SU-DHL-6 (cell line): ENCODE measurements around the gene PTRH1.

Source experiments
- H2AFZ ChIP-seq: fragments of 200-600 bp; sonication (generic); 2 replicates; pipeline ENCODE4 v1.6.1; 2014; ENCODE audit warnings: low read depth, mild to moderate bottlenecking, moderate library complexity, mixed read lengths, antibody characterized with exemption, low read length; ENCODE audit not compliant: severe bottlenecking
- H3F3A ChIP-seq: fragments of 200-600 bp; shearing (Covaris generic); 2 replicates; pipeline ENCODE4 v1.6.0; 2016; ENCODE audit warnings: antibody characterized with exemption, mild to moderate bottlenecking; ENCODE audit not compliant: insufficient read depth
- H3K27ac ChIP-seq: fragments of 200-600 bp; sonication (generic); 2 replicates; pipeline ENCODE4 v1.5.1; 2016; ENCODE audit warnings: low read depth, mild to moderate bottlenecking, low read length, moderate library complexity, mixed read lengths
- H3K27me3 ChIP-seq: fragments of 200-600 bp; sonication (generic), shearing (Covaris generic); 2 replicates; pipeline ENCODE4 v1.6.0; 2014; ENCODE audit warnings: mild to moderate bottlenecking, low read length
- H3K36me3 ChIP-seq: fragments of 200-600 bp; sonication (generic); 2 replicates; pipeline ENCODE4 v1.6.1; 2014; ENCODE audit warnings: mild to moderate bottlenecking, low read length, mixed read lengths
- H3K4me2 ChIP-seq: fragments of 300-600, 200-600 bp; shearing (Covaris generic), sonication (generic); 2 replicates; pipeline ENCODE4 v1.6.0; 2014; ENCODE audit warnings: low read length, low read depth, mild to moderate bottlenecking; ENCODE audit not compliant: poor library complexity, severe bottlenecking
- H3K4me3 ChIP-seq: fragments of 200-600 bp; sonication (generic); 2 replicates; pipeline ENCODE4 v1.5.1; 2014; ENCODE audit warnings: antibody characterized with exemption, low read length, mild to moderate bottlenecking, mixed read lengths; ENCODE audit not compliant: insufficient read depth, poor library complexity, severe bottlenecking
- H3K79me2 ChIP-seq: fragments of 200-600 bp; sonication (generic); 2 replicates; pipeline ENCODE4 v1.6.1; 2014; ENCODE audit warnings: mild to moderate bottlenecking, low read length, moderate library complexity; ENCODE audit not compliant: insufficient read depth
- H3K9ac ChIP-seq: fragments of 200-600 bp; sonication (generic); 2 replicates; pipeline ENCODE4 v1.7.0; 2014; ENCODE audit warnings: mild to moderate bottlenecking, low read length
- H3K9me2 ChIP-seq: fragments of 200-600 bp; sonication (generic); replicated peaks from 2 replicates; pipeline ENCODE4 v1.6.1; 2014; ENCODE audit warnings: low read length; ENCODE audit not compliant: insufficient read depth
- H3K9me3 ChIP-seq: fragments of 200-600 bp; sonication (generic); 2 replicates; pipeline ENCODE4 v1.6.1; 2014; ENCODE audit warnings: low read length, mixed read lengths; ENCODE audit not compliant: insufficient read depth
- H4K20me1 ChIP-seq: fragments of 200-600 bp; sonication (generic); 2 replicates; pipeline ENCODE4 v1.6.1; 2014; ENCODE audit warnings: low read depth, mild to moderate bottlenecking, antibody characterized with exemption, low read length, moderate library complexity, mixed read lengths
- CTCF ChIP-seq: fragments of 200-600 bp; sonication (generic); IDR thresholded peaks from one replicate; pipeline ENCODE4 v1.5.1; 2017; ENCODE audit warnings: antibody characterized with exemption, mild to moderate bottlenecking, low read length, moderate library complexity; ENCODE audit not compliant: insufficient read depth, poor library complexity, severe bottlenecking
- EZH2phosphoT487 ChIP-seq: fragments of 200-600 bp; sonication (generic), shearing (Covaris generic); conservative IDR thresholded peaks from 2 replicates; pipeline ENCODE4 v1.6.1; 2018; ENCODE audit warnings: mild to moderate bottlenecking, antibody characterized with exemption, low read length, moderate library complexity, mixed read lengths

Gene PTRH1

GRCh38 chr9:127680226-127680625, 35.2 kb downstream of the PTRH1 start:
- no peaks in the 10 kb centered on the region for H3K27me3 ChIP-seq
- no peaks in the 10 kb centered on the region for H3K9me3 ChIP-seq
- no peak overlapping the region for H3K4me2 ChIP-seq
- H3K79me2 ChIP-seq: no peaks in the 10 kb centered on the region
- no peaks in the 10 kb centered on the region for H4K20me1 ChIP-seq
- H2AFZ ChIP-seq: no peak overlapping the region
- no peak overlapping the region for H3K27ac ChIP-seq
- no peak overlapping the region for H3K4me3 ChIP-seq
- TF ChIP-seq EZH2phosphoT487: no peak
- TF ChIP-seq CTCF: no peak
- no peaks in the 10 kb centered on the region for H3K36me3 ChIP-seq
- no peaks in the 10 kb centered on the region for H3K9me2 ChIP-seq
- H3F3A ChIP-seq: no peaks in the 10 kb centered on the region
- no peak overlapping the region for H3K9ac ChIP-seq

- Histone ChIP-seq H3K9me3 (no peaks in the 10 kb centered on the region), H3K4me3 (no peak overlapping the region), H3K27ac (no peak overlapping the region), H3K9ac (no peak overlapping the region), H3K79me2 (no peaks in the 10 kb centered on the region), H2AFZ (no peak overlapping the region), H3K27me3 (no peaks in the 10 kb centered on the region), H3K4me2 (no peak overlapping the region), H3F3A (no peaks in the 10 kb centered on the region), H3K36me3 (no peaks in the 10 kb centered on the region), H3K9me2 (no peaks in the 10 kb centered on the region), H4K20me1 (no peaks in the 10 kb centered on the region)
- TF ChIP-seq EZH2phosphoT487 (no peak), CTCF (no peak)
Measured at GRCh38 chr9:127679506-127679905, 36.0 kb downstream of the PTRH1 start.

DNA sequence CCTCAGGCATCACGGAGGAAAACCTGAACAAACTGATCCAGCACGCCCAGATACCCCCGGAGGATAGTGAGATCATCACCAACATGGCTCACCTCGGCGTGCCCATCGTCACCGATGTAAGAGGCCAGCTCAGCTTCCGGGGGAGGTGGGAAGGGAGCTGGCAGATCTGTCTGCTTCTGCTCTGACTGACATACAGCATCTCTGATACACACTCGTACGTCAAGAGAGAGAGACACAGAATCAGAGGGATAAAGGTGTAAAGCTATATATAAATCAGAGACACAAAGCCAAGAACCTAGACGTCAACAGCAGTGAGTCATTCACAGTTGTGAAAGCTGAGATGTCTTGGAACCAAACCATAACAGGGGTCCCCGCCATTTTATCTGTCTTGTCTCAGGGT, 38.8 kb downstream of the PTRH1 start:
- Histone ChIP-seq H3K4me2 (no peak overlapping the region), H3K27me3 (no peaks in the 10 kb centered on the region), H3K9ac (no peak overlapping the region), H3F3A (no peaks in the 10 kb centered on the region), H2AFZ (no peak overlapping the region), H3K9me2 (no peaks in the 10 kb centered on the region), H3K27ac (no peak overlapping the region), H3K4me3 (no peak overlapping the region), H4K20me1 (no peaks in the 10 kb centered on the region), H3K79me2 (no peaks in the 10 kb centered on the region), H3K9me3 (no peaks in the 10 kb centered on the region), H3K36me3 (no peaks in the 10 kb centered on the region)
- TF ChIP-seq EZH2phosphoT487 (no peak), CTCF (no peak)

- no peak overlapping the region for H3K27ac ChIP-seq
- H3K9me2 ChIP-seq: no peaks in the 10 kb centered on the region
- H3K27me3 ChIP-seq: no peaks in the 10 kb centered on the region
- no peaks in the 10 kb centered on the region for H3K79me2 ChIP-seq
- no peaks in the 10 kb centered on the region for H3F3A ChIP-seq
- no peaks in the 10 kb centered on the region for H4K20me1 ChIP-seq
- H3K4me3 ChIP-seq: no peak overlapping the region
- H3K9me3 ChIP-seq: no peaks in the 10 kb centered on the region
- no peak for TF ChIP-seq CTCF
- TF ChIP-seq EZH2phosphoT487: no peak
- no peak overlapping the region for H2AFZ ChIP-seq
- no peak overlapping the region for H3K9ac ChIP-seq
- H3K4me2 ChIP-seq: no peak overlapping the region
- no peaks in the 10 kb centered on the region for H3K36me3 ChIP-seq
Measured at GRCh38 chr9:127673234-127673633, 42.2 kb downstream of the PTRH1 start.
